ENCODE results near the gene NOP16.

Gene NOP16

GRCh38 chr5:176387384-176387925 lies 943 bp downstream of the NOP16 start:
- DNase-seq = no peak

- no peak for DNase-seq
Measured at GRCh38 chr5:176386491-176386890, 1.9 kb downstream of the NOP16 start.

DNA sequence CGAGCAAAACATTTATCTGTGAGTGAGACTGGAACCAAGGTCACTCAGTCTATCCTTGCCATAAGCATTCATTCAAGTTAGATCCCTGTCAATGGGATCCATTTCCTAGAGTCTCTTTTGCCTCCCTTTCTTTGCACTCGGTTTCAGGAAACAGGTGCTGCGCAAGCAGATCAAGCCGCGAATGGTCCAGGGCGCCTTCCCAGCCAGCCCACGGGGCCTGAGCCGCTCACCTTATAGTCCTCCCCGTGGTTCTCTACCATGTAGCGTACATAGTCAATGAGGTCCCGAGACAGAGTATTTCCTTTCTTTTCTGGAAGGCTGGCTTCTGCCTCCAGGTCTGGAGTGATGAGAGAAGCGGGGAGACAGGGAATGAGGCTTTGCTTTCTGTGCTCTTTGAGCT lies 3.4 kb downstream of the NOP16 start:
- no peak for DNase-seq

DNA sequence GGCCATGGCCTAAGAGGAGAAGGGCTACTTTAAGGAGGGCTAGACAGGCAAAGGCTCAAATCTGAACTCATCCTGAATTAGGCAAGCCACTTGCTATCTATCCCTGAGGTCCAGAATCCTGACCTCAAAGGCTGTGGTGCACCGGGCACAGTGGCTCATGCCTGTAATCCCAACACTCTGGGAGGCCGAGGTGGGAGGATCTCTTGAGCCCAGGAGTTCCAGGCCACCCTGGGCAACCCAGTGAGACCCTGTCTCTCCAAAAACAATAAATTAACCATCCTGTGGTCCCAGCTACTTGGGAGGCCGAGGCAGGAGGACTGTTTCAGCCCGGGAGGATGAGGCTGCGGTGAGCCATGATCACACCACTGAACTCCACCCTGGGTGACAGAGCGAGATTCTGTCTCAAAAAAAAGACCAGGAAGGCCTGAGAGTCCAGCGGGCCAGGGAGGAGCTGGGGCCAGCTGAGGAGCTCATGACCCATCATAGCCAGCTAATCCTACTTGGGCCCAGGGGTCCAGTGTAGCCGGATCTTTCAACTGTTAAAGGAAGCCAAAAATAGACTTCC lies 4.0 kb downstream of the NOP16 start:
- no peak for DNase-seq

- DNase-seq = no peak
Measured at GRCh38 chr5:176383961-176384360, 4.4 kb downstream of the NOP16 start.

DNA sequence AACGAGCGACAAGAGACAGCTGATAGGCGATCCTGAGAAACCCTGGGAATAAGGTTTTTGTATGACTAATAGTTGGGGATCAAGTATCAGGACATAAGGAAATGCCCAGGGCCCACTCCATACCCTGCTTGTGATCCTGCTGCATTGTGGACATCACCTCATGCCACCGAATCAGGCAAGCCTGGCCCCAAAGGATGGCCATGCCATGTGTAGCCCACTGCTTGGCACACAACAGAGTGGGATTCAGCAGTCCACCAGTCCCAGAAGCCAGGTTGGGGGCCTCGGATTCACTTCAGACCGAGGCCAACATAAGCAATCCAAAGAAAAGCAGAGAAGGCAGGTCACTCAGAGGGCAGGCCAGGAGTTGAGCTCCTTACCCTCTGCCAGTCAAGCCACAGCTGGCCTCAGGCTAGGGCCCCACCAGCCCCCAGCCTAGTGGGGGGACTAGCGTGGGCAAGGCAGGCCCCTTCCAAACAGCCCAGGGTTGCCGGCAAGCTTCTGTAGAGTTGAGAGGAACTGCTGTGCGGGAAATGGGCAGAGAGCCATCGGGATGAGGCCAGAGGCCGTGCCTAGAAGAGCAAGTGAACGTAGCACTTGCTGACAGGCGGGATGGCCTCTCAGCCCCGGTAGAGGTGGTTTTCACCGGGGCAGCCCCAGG lies 5.0 kb downstream of the NOP16 start:
- DNase-seq = no peak

GRCh38 chr5:176382721-176383120 lies 5.7 kb downstream of the NOP16 start:
- no peak for DNase-seq

DNA sequence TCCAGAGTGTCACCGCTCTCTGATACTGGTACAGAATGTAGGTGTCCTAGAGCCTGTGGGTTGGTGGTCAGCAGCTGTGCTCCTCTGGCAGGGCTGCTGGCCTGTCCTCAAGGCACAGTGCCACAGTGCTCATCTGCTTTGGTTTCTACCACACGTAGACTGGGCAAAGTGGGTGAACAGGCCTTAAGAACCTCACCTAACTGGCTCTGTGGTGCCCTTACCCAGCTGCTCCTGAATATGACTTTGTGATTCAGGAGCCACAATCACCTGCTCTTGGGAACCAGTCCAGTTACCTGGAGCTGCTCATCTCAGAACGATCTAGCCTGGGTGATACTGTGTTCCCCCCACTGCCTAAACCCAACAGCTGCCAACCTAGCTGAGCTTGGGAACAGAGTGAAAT lies 6.4 kb downstream of the NOP16 start:
- no peak for DNase-seq

GRCh38 chr5:176381423-176381822 lies 7.0 kb downstream of the NOP16 start:
- no peak for DNase-seq

- no peak for DNase-seq
Measured at GRCh38 chr5:176379881-176380280, 8.5 kb downstream of the NOP16 start.

DNA sequence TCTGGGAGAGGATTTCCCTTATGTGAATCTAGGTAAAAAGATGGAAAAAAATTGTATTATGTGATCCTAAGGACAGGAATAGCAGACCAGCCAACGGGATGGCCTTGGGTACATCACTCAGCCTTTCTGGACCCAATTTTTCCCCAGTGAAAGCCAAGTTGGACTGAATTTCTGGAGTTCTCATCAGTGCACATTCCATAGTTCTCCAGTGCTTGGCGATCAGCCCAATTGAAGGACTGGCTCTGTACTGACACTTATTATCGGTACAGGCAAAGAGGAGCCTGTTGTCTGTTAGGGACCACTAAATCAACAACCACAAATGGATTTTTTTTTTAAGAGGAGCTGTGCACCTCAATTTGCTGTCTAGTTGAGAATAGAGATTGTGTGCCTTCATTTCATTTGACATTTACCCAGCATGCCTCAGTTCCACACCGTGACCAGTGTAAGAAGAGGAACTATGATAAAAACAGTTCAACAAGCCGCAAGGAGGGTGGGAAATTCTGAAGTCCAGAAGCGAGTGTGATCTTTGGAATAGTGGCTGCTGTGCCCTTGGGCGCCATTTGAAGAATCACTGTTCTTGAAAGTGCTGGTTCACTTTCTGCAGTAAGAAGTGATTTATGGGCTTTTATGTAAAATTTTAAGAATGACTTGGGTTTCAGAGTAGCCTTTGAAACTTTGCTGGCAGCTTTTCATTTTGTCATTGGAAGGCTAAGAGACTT lies 15.1 kb downstream of the NOP16 start:
- DNase-seq = peak in 1 of 51 donors; percentile 5

DNA sequence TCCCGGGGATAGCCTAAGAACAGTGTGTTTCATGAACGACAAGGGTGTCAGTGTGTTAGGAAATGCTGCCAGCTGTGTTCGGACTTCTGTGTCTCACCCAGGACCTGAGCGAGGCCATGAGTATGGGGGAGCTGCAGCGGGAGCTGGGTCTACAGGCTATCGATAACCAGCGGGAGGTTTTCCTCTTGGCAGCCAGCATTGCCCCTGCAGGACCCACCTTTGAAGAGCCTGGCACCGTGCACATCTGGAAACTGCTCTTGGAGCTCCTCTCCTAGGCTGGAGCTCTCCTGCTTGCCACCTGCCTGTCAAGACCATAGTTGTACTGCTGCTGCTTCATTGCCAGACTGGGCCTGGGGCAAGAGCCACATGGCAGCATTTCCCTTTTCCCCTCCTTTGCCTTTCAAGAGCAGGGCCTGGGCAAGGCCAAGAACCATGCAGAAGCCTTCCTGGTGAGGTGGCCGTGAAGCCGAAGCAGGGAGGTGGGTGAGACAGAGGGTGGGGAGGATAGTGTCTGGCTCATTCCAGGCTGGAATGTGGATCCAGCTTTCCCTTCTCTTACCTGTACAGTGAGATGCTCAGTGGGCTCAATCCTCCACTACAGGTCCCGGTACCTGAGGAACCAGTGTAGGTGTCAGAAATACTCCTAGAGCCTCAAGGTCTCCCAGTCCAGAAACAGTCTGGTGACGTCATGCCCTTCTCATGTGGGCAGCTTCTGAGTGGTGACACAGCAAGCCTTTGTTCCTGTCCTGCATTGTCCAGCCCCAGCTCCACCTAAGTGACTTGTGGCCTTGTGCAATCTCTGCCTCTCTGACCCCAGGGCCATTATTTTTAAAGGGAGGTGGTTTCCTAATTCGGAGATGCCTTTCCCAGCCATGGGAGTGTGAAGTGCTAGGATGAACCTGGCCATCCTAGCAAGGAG lies 16.5 kb downstream of the NOP16 start:
- peak in 5 of 51 donors; percentile 4 to 37 (median 18) for DNase-seq

DNA sequence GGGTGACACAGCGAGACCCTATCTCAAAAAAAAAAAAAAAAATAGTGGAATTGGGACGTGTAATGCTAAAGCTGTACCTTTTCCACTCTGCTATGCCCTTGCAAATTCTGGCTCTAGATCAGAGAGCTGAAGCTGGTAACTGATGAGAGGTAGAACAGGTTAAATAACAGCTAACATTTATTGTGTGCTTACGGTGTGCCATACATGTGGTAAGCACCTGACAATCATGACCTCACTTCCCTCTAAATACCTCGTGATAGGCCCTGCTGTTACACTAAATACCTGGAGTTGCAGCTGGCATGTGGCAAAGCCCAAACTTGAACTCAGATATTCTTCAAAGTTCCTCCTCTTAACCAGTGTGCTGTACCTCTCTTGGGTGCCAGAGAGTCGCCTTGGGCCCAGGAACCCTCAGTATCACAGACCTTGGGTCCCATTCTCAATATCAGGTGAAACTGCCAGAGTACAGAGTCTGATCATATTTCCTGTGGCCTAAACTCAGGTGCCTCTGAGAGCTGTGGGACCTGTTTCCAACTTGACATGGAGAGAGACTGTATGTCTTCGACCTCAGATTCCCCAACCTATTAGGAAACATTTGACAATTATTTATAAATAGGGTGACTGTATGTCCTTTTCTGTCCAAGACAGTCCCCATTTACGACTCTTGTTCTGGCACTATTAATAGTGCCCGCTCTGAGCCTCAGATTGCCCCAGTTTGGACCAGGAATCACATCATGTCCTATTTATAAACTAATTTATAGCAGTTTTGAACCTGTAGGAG lies 18.3 kb downstream of the NOP16 start:
- no peak for DNase-seq

- no peak for DNase-seq
Measured at GRCh38 chr5:176368726-176369125, 19.7 kb downstream of the NOP16 start.

GRCh38 chr5:176366232-176366894 lies 22.0 kb downstream of the NOP16 start:
- DNase-seq = peak in 4 of 51 donors; percentile 39 to 46 (median 44)

GRCh38 chr5:176365351-176366231 lies 22.8 kb downstream of the NOP16 start, which contains the start of gene ARL10:
Gene ARL10, plus strand, starts transcription at chr5:176365487. Its CDS starts 77 bp downstream, at chr5:176365564.
- DNase-seq = peak in 40 of 51 donors; percentile 4 to 78 (median 50)

DNA sequence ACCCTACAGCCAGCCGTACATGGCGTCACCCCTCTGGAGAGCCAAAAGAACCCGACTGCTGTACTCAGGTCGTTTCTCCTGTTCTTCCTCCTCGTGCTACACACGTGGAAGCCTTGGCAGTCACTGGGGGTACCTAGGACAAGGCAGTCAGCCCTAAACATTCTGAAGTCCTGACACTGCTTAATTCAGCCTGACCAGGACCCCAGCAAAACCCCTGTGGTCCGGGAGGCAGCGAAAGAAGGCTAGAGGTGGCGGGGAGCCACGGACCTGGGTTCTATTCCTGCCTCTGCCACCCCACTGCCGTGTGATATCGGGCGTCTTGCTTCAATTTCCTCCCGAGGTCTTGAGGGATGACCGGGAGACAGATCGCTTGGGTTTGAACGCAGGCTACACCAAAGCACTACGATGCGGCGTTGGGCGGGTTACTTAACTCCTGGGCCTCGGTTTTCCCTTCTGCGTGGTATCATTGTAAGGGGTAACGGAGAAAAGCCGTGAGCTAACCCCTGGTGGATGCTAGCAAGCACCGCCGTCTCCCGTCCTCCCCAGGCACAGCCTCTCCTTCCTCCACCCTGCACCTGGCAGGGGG lies 23.5 kb downstream of the NOP16 start:
- DNase-seq = peak in 2 of 51 donors; percentile 22 to 53

- no peak for DNase-seq
Measured at GRCh38 chr5:176362233-176362490, 26.2 kb downstream of the NOP16 start.

Data from hypothalamus (tissue), 51 donors.